SK-N-MC (cell line): ENCODE measurements around the gene KPNB1.

Source experiments
- EZH2 ChIP-seq: fragments of 200-600 bp; sonication (generic); IDR thresholded peaks from one replicate; pipeline ENCODE4 v1.6.1; 2017; ENCODE audit warnings: antibody characterized with exemption
- POLR2AphosphoS5 ChIP-seq: IDR thresholded peaks from 2 replicates; pipeline ENCODE4 v1.6.1; 2012; ENCODE audit warnings: mild to moderate bottlenecking, low read depth, low read length, borderline replicate concordance

DNA sequence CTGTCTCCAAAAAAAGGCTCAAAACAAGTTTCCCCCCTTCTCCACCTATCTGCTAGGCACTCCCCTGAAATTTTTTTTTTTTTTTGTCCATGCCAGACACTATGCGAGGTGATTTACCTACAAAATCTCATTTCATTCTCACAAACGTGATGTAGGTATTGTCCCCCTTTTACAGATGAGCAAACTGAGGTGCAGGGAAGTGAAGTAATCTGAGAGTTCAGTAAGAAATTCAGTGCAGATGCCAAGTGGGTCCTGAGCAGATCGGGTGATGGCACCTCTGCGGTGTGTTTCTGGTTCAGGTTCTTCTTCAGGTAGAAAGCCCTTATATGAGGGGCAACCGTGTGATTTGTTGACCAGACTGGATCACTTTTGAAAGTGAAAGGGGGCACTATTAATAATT, 54.0 kb downstream of the KPNB1 start:
- TF ChIP-seq POLR2AphosphoS5 (no peak), EZH2 (no peak)
